ENCODE data around the gene SCFD2. TPM values are rescaled to one million over a fixed set of nuclear protein-coding genes. Genes with fewer than 3 reads are reported as not detected.

SCFD2 gene
- total and polyA plus RNA-seq, 2 of the 8 experiments (the other 6 are each of a cell fraction or from before 2014, with no cell fraction given) = 6.2 to 10.2 TPM

GRCh38 chr4:53208753-53209152 is 157.1 kb downstream of the SCFD2 start (continued):
- TF ChIP-seq SAP30 (IDR thresholded peaks at IDR 0.05; ENCODE audit: insufficient read depth, insufficient replicate concordance, low read length) (no peak), ASH2L (IDR thresholded peaks at IDR 0.05; ENCODE audit: low read length) (no peak), CTBP2 (IDR thresholded peaks at IDR 0.05; ENCODE audit: borderline replicate concordance, insufficient read depth, insufficient read length, low read length) (no peak), EP300 (IDR thresholded peaks at IDR 0.05; ENCODE audit: borderline replicate concordance in 1 of 2, low read depth in 2 of 2, low read length in 2 of 2) (no peak)

Measured in H1 (cell line).